Measurements from ENCODE around the gene IFNGR2.

GRCh38 chr21:33395891-33396331 is 7.3 kb upstream of the IFNGR2 start:
- TF ChIP-seq CTCF (conservative IDR thresholded peaks at IDR 0.05; ENCODE audit: low read depth in 2 of 2) (no peak), POLR2AphosphoS5 (IDR thresholded peaks at IDR 0.05; ENCODE audit: low read depth) (no peak), EZH2 (IDR thresholded peaks at IDR 0.05; ENCODE audit: low read depth, unreplicated experiment) (no peak), REST (IDR thresholded peaks at IDR 0.05; ENCODE audit: unreplicated experiment) (no peak), EZH2phosphoT487 (IDR thresholded peaks at IDR 0.05; ENCODE audit: unreplicated experiment) (no peak), NANOG (IDR thresholded peaks at IDR 0.05; ENCODE audit: borderline replicate concordance) (no peak), JUNB (IDR thresholded peaks at IDR 0.05; ENCODE audit: unreplicated experiment) (no peak)
